NB4 (cell line): ENCODE results near the gene UBALD1.

ENCODE experiments used
- CTCF ChIP-seq: IDR thresholded peaks from one replicate; pipeline ENCODE4 v1.5.1; 2012; ENCODE audit warnings: low read depth, low read length
- POLR2A ChIP-seq: IDR thresholded peaks from 2 replicates; pipeline ENCODE4 v1.6.1; 2011; ENCODE audit warnings: mild to moderate bottlenecking; ENCODE audit not compliant: insufficient read length; ENCODE audit errors: extremely low read depth

GRCh38 chr16:4652561-4652960 is 37.9 kb upstream of the UBALD1 start:
- TF ChIP-seq POLR2A, result no peak
- no peak for TF ChIP-seq CTCF
